Measurements from ENCODE around the gene ZNF516.
A peak's percentile ranks its signal among the peaks of the same experiment; 100 is the strongest.

Gene ZNF516

DNA sequence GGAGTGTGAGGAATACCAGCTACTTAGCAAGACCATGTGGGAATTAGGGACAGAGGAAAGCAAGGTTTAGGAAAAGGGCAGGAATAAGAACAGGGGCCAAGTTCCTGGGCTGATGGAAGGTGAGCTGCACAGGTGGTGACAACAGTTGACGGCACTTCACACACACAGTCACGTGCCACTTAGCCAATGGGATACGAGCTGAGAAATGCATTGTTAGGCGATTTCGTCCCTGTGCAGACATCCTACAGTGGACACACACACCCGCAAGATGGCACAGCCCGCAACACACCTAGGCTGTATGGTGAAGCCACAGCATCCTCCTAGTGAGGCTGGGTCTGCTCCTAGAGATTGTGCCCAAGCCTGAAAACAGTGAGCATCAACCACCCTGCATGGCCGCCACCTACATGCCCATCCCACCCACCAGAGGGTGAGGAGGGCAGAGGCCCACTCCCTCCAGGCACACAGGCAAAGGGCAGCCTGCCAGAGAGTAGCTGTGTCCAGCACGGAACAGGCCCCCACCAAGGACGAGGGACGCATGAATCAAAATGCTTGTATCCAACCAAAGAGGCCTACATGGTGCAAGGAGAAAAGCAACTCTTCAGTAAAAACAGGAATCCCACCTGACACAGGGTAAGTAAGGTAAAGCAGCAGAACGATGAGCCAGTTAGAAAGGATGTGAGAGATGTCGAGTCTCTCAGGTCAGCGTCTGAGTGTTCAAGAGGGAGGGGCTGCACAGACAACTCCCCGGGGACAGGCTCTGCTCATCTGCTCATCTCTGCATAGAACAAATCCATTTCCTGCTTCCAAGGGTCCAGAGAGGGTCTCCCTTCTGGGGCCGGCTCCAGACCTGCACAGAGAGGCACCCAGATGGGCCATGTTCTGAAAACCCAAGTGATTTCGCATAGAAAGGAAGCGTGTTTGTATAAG, 51.3 kb downstream of the ZNF516 start:
- Histone ChIP-seq H3K9me3 (no peaks in the 10 kb centered on the region), H3K4me1 (ENCODE audit: control insufficient read depth in 1 of 2, insufficient read depth in 1 of 2, low read depth in 1 of 2, low read length in 1 of 2) (peaks cover 51 to 56% of the 10 kb centered on the region in 2 experiments), H3K27ac (peak overlapping the region; percentile 95), H3K4me3 (ENCODE audit: low read depth in 1 of 2, low read length in 1 of 2) (no peak overlapping the region), H3K27me3 (no peaks in the 10 kb centered on the region), H3K36me3 (peaks cover 51% of the 10 kb centered on the region)
- TF ChIP-seq, protein P1, sequence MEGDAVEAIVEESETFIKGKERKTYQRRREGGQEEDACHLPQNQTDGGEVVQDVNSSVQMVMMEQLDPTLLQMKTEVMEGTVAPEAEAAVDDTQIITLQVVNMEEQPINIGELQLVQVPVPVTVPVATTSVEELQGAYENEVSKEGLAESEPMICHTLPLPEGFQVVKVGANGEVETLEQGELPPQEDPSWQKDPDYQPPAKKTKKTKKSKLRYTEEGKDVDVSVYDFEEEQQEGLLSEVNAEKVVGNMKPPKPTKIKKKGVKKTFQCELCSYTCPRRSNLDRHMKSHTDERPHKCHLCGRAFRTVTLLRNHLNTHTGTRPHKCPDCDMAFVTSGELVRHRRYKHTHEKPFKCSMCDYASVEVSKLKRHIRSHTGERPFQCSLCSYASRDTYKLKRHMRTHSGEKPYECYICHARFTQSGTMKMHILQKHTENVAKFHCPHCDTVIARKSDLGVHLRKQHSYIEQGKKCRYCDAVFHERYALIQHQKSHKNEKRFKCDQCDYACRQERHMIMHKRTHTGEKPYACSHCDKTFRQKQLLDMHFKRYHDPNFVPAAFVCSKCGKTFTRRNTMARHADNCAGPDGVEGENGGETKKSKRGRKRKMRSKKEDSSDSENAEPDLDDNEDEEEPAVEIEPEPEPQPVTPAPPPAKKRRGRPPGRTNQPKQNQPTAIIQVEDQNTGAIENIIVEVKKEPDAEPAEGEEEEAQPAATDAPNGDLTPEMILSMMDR (IDR thresholded peaks at IDR 0.05): no peak

DNA sequence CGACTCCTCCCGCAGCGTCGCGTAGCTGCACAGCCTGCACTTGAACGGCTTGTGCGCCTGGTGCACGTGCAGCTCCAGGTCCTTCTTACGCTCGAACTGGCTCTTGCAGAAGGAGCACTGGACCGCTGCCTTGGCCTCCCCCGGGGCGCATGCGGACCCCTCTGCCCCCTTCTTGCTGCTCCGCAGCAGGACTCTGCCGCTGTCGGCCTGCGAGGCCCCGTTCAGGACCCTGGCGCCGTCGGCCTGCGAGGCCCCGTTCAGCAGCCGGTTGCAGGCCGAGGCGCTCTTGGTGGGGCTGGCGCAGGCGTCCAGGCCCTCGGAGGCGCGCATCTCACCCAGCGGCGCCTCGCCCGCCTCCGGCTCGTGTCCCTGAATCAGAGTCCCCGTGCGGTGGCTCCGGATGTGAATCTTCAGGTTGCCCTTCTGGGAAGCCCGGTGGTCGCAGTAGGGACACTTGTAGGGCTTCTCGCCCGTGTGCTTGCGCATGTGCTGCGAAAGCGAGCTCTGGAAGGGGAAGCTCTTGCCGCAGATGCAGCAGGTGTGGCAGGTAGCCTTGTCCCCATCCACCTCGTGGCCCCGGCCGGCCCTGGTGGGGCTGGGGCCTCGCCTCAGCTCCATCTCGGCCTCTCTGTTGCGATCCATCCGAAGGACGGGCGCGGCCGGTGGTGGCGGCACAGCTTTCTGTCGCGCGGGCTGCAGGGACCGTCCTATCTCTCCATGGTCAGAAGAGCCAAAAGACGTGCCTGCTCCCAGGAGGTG, 52.5 kb downstream of the ZNF516 start:
- no peak overlapping the region for H3K4me3 ChIP-seq (ENCODE audit: low read depth in 1 of 2, low read length in 1 of 2)
- peaks cover 59% of the 10 kb centered on the region for H3K36me3 ChIP-seq
- H3K27ac ChIP-seq: no peak overlapping the region
- H3K27me3 ChIP-seq: no peaks in the 10 kb centered on the region
- TF ChIP-seq, protein P1 (IDR thresholded peaks at IDR 0.05): no peak
- no peaks in the 10 kb centered on the region for H3K9me3 ChIP-seq
- peaks cover 42 to 45% of the 10 kb centered on the region in 2 experiments for H3K4me1 ChIP-seq (ENCODE audit: control insufficient read depth in 1 of 2, insufficient read depth in 1 of 2, low read depth in 1 of 2, low read length in 1 of 2)

DNA sequence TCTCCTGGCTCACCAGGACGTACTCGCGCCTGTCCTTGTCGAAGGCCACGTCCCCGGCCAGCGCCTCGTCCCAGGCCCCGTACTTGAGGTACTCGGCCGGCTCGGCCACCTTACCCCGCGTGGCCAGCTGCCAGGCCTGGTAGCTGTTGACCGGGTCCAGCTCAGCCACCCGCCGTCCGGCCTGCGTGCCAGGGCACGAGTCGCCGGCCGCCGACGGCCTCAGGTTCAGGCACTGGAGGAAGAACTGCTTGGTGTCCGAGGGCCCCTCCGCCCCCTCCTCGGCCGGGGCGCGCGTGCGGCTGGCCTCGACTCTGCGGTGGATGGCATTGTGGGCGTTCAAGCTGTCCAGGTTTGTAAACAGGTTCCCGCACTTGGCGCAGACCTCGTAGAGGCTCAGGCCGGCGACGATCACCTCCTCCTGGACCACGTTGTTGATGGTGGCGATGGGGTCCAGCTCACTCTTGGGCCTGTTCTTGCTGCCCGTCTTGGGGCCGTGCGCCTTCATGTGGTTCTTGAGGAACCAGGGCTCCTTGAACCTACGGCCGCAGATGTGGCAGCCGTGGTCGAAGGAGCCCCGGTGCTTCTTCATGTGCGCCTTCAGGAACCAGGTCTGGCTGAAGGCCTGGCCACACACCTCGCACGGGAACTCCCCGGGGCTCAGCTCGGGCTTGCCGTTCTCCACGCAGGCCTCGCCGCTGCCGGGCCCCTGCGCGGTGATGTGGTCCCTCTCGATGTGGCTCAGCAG, 53.2 kb downstream of the ZNF516 start:
- Histone ChIP-seq H3K27ac (no peak overlapping the region), H3K9me3 (no peaks in the 10 kb centered on the region), H3K36me3 (peaks cover 66% of the 10 kb centered on the region), H3K4me3 (ENCODE audit: low read depth in 1 of 2, low read length in 1 of 2) (no peak overlapping the region), H3K27me3 (no peaks in the 10 kb centered on the region), H3K4me1 (ENCODE audit: control insufficient read depth in 1 of 2, insufficient read depth in 1 of 2, low read depth in 1 of 2, low read length in 1 of 2) (peaks cover 35 to 37% of the 10 kb centered on the region in 2 experiments)
- TF ChIP-seq, protein P1 (IDR thresholded peaks at IDR 0.05): no peak

DNA sequence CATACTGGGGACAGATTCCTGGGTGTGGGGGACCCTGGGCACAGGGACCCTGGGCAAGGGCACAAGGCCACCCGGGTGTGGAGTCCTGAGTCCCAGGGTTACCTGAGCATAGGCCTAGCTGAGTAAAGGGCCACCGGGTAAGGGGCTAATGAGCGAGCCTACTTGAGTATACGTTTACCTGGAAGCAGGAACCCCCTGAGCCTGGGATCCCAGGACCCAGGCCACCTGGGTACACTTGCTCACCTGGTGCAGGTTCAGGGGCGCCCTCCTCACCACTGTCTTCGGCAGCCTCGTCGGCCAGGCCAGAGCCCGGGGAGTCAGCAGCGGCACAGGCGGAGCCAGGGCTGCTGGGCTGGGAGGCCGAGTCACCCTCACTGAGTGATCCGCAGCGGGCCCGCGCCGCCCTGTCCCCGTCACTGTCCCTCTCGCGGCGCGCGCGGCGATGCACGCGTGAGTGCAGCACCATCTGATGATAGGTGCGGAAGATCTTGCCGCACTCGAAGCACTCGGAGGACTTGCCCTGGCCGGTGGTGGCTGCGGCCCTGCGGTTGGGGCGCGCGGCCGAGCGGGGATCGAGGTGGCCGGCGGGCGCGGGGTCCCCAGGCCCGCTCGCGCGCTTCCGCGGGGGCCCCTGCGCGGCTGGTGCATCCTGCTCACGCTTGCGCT, 53.9 kb downstream of the ZNF516 start:
- Histone ChIP-seq H3K9me3 (no peaks in the 10 kb centered on the region), H3K4me3 (ENCODE audit: low read depth in 1 of 2, low read length in 1 of 2) (no peak overlapping the region), H3K27me3 (no peaks in the 10 kb centered on the region), H3K27ac (peak overlapping the region; percentile 35), H3K4me1 (ENCODE audit: control insufficient read depth in 1 of 2, insufficient read depth in 1 of 2, low read depth in 1 of 2, low read length in 1 of 2) (peaks cover 29 to 34% of the 10 kb centered on the region in 2 experiments), H3K36me3 (peaks cover 74% of the 10 kb centered on the region)
- TF ChIP-seq, protein P1 (IDR thresholded peaks at IDR 0.05): no peak

DNA sequence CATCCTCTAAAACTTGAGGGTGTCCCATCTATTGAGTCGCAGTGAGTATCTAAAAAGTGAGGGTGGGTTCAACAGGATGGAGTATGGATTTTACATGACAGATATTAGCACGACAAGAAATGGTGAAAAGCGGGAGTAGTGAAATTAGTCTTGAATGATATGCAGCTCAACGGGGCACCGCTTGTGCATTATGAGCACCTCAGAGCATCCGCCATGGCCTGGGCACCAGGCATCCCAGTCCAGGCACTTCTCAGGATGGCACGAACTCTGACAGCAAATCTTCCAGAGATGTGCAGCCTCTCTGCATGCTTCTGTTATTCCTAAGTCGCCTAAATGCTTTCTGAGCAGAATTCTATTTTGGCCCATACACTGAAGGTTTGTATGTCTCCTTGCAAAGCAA, 57.1 kb downstream of the ZNF516 start:
- H3K27ac ChIP-seq: peak overlapping the region; percentile 41
- no peaks in the 10 kb centered on the region for H3K9me3 ChIP-seq
- H3K27me3 ChIP-seq: no peaks in the 10 kb centered on the region
- peaks cover 94% of the 10 kb centered on the region for H3K36me3 ChIP-seq
- TF ChIP-seq, protein P1 (IDR thresholded peaks at IDR 0.05): no peak
- peaks cover 9 to 17% of the 10 kb centered on the region in 2 experiments for H3K4me1 ChIP-seq (ENCODE audit: control insufficient read depth in 1 of 2, insufficient read depth in 1 of 2, low read depth in 1 of 2, low read length in 1 of 2)
- no peak overlapping the region for H3K4me3 ChIP-seq (ENCODE audit: low read depth in 1 of 2, low read length in 1 of 2)

Measured in neutrophil (primary cell).